Left ventricle myocardium inferior (tissue), 1 donor: ENCODE measurements around the gene FCER1G. TPM values are rescaled to one million over a fixed set of nuclear protein-coding genes. Genes with fewer than 3 reads are reported as not detected.
"Not testable (repeated sequence)": the region's sequence is repeated elsewhere in the genome, so short reads cannot be mapped to it uniquely, and the experiment has no call there.

ENCODE experiments used
- DNase-seq: peaks from one replicate; pipeline ENCODE4 v3.0.0-alpha.2; 2020
- H3K27ac ChIP-seq: fragments of 200-600 bp; replicated peaks from 2 replicates; pipeline ENCODE4 v1.8.0; 2021
- H3K27me3 ChIP-seq: fragments of 200-600 bp; 2 replicates; pipeline ENCODE4 v1.8.0; 2021; ENCODE audit warnings: low read depth
- H3K36me3 ChIP-seq: fragments of 200-600 bp; 2 replicates; pipeline ENCODE4 v1.8.0; 2021
- H3K4me1 ChIP-seq: fragments of 200-600 bp; 2 replicates; pipeline ENCODE4 v1.8.0; 2021
- H3K4me3 ChIP-seq: fragments of 200-600 bp; 2 replicates; pipeline ENCODE4 v1.8.0; 2021; ENCODE audit warnings: mild to moderate bottlenecking, moderate library complexity
- H3K9me3 ChIP-seq: fragments of 200-600 bp; replicated peaks from 2 replicates; pipeline ENCODE4 v1.8.0; 2021
- intact Hi-C: fragments of 100-400 bp; cut with micrococcal nuclease; formaldehyde crosslinking; loops from one replicate; pipeline ENCODE4 v1.11.0; 2022
- total RNA-seq: library from RNA; stranded (reverse); fragmentation: NEBNext Ultra II Directional; extraction: Animal tissue kit (Norgen Biotek cat#: 25700); gene quantifications from one replicate; pipeline ENCODE4 v1.2.1, GENCODE V29; 2021
- TF ChIP-seq, protein P1 (sequence below): fragments of 200-600 bp; IDR thresholded peaks from 2 replicates; pipeline ENCODE4 v1.8.0; 2021; ENCODE audit warnings: antibody characterized with exemption, mild to moderate bottlenecking, borderline replicate concordance
- donor health status: DM: no; HTN: yes; CAD: no; lungs with severe emphysema.

Gene FCER1G
- total RNA-seq, 1 donor from 2014 or later, result 22.0 TPM

DNA sequence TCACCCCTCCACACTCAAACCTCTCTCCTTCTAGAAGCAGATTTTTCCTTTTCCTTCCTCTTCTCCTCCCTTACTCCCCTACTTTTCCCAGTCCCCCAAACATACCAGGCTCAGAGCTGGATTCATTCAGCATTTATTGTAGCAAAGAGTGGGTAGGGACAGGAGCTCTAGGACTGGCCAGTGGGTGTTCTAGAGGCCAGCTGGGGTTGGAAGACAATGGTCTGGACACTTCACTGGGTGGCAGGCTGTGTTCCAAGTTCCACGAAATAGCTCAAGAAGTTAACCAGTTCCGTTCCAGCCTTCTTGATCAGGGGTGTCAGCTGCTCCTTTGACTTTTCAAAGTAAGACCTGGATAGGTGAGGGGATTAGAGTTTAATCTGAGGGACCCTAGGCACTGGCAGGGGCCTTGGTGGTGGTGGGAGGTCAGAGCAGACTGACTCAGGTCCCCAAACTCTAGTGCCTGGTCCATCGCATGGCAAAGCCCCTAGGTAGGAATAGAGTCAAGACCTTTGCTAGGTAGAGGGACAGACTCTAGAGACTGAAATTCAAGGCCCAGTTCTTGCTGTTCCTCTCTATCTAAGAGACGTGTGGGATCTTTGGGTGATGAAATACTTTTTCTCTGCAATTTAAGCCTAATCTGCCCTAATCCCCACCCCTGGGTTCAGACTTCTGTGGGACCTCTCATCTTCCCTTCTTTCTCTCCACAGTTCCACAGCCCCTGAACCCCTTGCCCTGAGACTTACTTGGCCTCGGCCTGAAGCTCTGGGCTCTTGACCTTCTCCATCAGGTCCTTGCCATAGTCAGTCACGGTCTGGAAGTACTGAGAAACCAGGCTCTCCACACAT lies 7.3 kb downstream of the FCER1G start:
- Histone ChIP-seq H3K36me3 (no peaks in the 10 kb centered on the region), H3K4me3 (no peak overlapping the region), H3K9me3 (no peaks in the 10 kb centered on the region), H3K4me1 (peaks cover 23% of the 10 kb centered on the region), H3K27ac (no peak overlapping the region), H3K27me3 (no peaks in the 10 kb centered on the region)
- TF ChIP-seq, protein P1, sequence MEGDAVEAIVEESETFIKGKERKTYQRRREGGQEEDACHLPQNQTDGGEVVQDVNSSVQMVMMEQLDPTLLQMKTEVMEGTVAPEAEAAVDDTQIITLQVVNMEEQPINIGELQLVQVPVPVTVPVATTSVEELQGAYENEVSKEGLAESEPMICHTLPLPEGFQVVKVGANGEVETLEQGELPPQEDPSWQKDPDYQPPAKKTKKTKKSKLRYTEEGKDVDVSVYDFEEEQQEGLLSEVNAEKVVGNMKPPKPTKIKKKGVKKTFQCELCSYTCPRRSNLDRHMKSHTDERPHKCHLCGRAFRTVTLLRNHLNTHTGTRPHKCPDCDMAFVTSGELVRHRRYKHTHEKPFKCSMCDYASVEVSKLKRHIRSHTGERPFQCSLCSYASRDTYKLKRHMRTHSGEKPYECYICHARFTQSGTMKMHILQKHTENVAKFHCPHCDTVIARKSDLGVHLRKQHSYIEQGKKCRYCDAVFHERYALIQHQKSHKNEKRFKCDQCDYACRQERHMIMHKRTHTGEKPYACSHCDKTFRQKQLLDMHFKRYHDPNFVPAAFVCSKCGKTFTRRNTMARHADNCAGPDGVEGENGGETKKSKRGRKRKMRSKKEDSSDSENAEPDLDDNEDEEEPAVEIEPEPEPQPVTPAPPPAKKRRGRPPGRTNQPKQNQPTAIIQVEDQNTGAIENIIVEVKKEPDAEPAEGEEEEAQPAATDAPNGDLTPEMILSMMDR, result no peak
- intact Hi-C loops, result loop anchor here (10.0 kb wide), 1 partner anchor 162 kb away; no protein-coding TSS in a partner anchor
- no peak for DNase-seq

DNA sequence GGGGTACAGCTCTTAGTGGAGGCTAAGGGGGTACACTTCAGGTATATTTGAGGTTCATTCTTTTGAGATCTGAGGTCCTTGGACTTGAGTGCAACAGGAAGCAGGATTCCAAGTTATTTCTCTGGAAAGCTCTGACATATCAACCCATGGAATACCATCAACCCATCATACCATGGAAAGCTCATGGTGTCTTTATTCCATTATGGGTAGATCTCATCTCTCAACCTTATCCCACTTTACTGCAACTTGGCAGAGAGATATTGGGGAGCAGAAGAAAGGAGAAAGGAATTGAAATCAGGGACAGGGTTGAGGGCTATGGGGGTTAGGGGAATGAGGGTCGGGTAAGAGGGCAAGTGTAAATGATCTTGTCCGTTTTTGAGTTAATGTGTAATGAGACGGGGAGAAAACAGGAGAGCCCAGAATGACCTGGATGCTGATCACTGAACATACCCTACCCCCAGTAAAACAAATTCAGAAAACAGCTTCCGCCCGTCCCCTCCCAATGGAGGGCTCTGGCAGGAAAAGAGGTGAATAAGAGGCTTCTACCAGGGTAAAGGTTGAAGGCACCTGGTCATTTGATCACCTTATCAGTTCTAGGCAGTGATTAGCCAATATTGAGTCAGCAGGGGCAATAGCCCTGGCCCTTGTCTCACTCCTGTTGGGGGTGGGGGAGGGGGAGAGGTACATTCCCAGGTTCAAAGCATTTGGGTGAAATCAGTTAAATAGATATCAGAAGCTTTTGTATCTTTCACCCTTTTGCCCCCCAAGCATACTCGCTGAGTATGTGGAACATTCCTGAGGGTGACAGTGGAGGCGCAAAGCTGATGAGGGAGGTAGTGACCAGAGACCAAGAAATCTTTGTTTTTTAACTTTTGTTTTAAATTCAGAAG lies 9.0 kb downstream of the FCER1G start:
- H3K4me1 ChIP-seq, result peaks cover 27% of the 10 kb centered on the region
- no peaks in the 10 kb centered on the region for H3K9me3 ChIP-seq
- no peak overlapping the region for H3K4me3 ChIP-seq
- H3K36me3 ChIP-seq, result peaks cover 10% of the 10 kb centered on the region
- intact Hi-C loops, result loop anchor here (10.0 kb wide), 1 partner anchor 161 kb away; no protein-coding TSS in a partner anchor
- H3K27ac ChIP-seq, result no peak overlapping the region
- DNase-seq, result no peak
- H3K27me3 ChIP-seq, result no peaks in the 10 kb centered on the region
- TF ChIP-seq, protein P1, result no peak

DNA sequence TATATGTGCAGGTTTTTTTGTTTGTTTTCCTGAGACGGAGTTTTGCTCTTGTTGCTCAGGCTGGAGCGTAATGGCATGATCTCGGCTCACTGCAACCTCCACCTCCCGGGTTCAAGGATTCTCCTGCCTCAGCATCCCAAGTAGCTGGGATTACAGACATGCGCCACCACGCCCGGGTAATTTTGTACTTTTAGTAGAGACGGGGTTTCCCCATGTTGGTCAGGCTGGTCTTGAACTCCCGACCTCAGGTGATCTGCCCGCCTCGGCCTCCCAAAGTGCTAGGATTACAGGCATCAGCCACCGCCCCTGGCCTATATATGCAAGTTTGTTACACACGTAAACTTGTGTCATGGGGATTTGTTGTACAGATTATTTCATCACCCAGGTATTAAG lies 9.6 kb downstream of the FCER1G start:
- peaks cover 27% of the 10 kb centered on the region for H3K4me1 ChIP-seq
- not testable (repeated sequence) for DNase-seq, H3K27ac ChIP-seq, H3K4me3 ChIP-seq, H3K27me3 ChIP-seq, H3K9me3 ChIP-seq
- peaks cover 17% of the 10 kb centered on the region for H3K36me3 ChIP-seq
- intact Hi-C loops, result loop anchor here (10.0 kb wide), 1 partner anchor 160 kb away; no protein-coding TSS in a partner anchor

DNA sequence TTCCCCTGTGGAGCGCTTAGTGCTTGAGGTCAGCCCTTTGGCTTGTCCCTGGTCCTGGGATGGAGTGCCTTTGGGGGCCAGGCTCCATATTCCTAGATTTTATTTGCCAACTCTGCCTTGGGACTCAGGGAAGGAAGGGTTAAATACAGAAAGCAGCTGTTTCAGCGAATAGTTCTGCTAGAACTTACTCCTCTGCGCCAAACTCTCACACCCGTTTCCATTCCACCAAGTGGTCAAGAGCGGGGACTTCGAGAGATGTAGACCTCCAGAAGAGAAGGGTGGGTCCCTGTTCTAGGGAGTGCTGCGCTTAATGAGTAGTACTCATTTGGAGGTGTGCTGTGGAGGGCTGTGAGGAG lies 10.1 kb downstream of the FCER1G start:
- Histone ChIP-seq H3K9me3 (no peaks in the 10 kb centered on the region), H3K4me3 (peak overlapping the region; percentile 39), H3K36me3 (peaks cover 21% of the 10 kb centered on the region), H3K27me3 (no peaks in the 10 kb centered on the region), H3K27ac (peak overlapping the region; percentile 92), H3K4me1 (peaks cover 27% of the 10 kb centered on the region)
- intact Hi-C loops, result loop anchor here (10.0 kb wide), 1 partner anchor 160 kb away; no protein-coding TSS in a partner anchor
- TF ChIP-seq, protein P1, result no peak
- DNase-seq, result no peak

DNA sequence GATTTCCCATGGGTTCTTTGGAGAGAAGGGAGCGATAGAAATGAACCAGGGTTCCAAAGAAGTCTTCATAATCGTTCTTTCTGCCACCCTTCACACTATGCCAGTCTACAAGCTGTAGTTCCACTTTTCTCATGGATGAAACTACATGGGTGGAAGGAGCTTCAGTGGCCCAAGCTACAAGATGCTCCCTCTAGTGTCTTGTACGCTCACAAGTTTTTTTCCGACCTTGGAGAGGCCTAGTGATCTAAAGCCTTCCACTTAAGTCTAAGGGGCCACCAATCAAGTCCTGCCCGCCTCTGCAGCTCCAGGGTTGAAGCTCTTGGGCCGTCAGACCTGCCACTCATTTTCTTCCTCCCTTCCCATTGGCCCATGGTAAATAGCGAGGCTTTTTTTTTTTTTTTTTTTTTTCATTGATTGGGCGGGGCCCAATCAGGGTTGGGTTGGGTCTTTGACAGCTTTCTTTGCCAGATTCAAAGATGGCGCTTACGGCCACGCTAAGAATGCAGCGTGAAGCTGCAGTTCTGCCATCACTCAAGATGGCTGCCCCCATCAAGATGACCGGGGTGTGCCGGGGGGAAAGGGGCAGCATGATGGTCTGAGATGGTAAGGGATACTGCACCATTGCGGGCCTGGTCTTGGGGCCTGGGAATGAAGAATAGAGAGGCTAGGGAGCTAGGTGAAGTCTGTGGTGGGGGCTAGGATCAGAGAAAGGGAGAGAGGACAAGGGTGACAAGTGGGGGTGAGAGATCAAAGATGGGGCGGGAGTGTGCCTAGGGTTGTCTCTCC lies 10.6 kb downstream of the FCER1G start, which contains the start of gene TOMM40L:
Gene TOMM40L (plus strand): TSS at position 527 of the 786 bp plus-strand sequence. CDS start 430 bp downstream, outside the sequence.
- H3K27ac ChIP-seq, result peak within 1 kb of the TSS; percentile 92
- H3K27me3 ChIP-seq, result no peaks in the 10 kb centered on the region
- peak within 1 kb of the TSS; percentile 80 for H3K4me3 ChIP-seq
- peaks cover 27% of the 10 kb centered on the region for H3K4me1 ChIP-seq
- TF ChIP-seq, protein P1, result peak; percentile 70
- intact Hi-C loops, result loop anchor here (10.0 kb wide), 1 partner anchor 159 kb away; no protein-coding TSS in a partner anchor
- peak; percentile 92 for DNase-seq
- H3K36me3 ChIP-seq, result peaks cover 23% of the 10 kb centered on the region
- no peaks in the 10 kb centered on the region for H3K9me3 ChIP-seq
